Left colon (tissue), 2 donors: Measurements from ENCODE around the gene GPR35. TPM values are rescaled to one million over a fixed set of nuclear protein-coding genes. Genes with fewer than 3 reads are reported as not detected.
A peak's percentile ranks its signal among the peaks of the same experiment; 100 is the strongest.
"Not testable (repeated sequence)": the region's sequence is repeated elsewhere in the genome, so short reads cannot be mapped to it uniquely, and the experiment has no call there.

ENCODE experiments used
- ATAC-seq: fragments of 200-7000 bp; cut with Tn5 transposase; one replicate; pipeline ENCODE4 v1.9.1; 2020; ENCODE audit warnings: mild to moderate bottlenecking, moderate library complexity
- DNase-seq, 2 donors: peaks; one replicate each; pipeline ENCODE4 v3.0.0-alpha.2; 2020
- intact Hi-C, 2 donors: fragments of 100-400 bp; cut with DNase I in 1 of 2; cut with micrococcal nuclease in 1 of 2; formaldehyde crosslinking; loops; one replicate each; pipeline versions ENCODE4 v1.11.2 to v1.14.0; 2022; cut with DNase I, micrococcal nuclease
- total RNA-seq, 2 donors: library from RNA; stranded (reverse); fragmentation: NEBNext Ultra II Directional; extraction: Animal tissue kit (Norgen Biotek cat#: 25700); gene quantifications; one replicate each; pipeline ENCODE4 v1.2.1, GENCODE V29; 2021
- donor health status: DM: no; HTN: no; CAD: no.
- donor health status: DM: yes; HTN: yes; CAD: no.

GPR35 gene
- total RNA-seq, 2 donors from 2014 or later, result 67.5 to 84.3 TPM

DNA sequence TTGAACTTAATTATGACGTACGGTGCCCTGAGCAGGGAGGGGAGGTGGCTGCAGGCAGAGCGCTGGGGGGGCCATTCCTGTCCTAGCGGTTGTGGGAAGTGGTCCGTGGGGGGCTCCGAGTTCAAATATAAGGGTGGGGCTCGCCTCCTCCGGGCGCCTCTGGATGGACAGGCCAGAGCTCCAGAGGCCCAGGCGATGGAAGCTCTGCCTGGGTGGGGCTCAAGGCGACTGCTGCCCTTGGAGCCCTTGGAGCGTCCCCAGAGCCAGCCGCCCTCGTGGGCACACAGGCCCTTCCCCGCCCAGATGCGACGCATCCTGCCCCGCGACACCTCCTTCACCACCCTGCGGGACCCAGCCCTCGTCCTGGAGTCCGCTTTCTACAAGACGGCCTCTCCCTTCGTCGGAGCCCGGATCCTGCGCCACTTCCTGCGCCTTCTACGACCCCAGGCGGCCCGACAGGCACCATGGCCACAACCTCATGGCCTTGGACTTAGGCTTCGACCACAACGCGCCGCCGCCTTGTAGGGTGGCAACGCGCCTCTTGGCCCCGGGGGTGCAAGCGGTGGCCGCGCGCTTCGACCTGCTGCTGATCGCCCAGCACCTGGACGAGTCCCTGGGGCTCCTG, 46.9 kb downstream of the GPR35 start:
- DNase-seq, result no peak
- intact Hi-C loops, result no loop called here
- no peak for ATAC-seq

DNA sequence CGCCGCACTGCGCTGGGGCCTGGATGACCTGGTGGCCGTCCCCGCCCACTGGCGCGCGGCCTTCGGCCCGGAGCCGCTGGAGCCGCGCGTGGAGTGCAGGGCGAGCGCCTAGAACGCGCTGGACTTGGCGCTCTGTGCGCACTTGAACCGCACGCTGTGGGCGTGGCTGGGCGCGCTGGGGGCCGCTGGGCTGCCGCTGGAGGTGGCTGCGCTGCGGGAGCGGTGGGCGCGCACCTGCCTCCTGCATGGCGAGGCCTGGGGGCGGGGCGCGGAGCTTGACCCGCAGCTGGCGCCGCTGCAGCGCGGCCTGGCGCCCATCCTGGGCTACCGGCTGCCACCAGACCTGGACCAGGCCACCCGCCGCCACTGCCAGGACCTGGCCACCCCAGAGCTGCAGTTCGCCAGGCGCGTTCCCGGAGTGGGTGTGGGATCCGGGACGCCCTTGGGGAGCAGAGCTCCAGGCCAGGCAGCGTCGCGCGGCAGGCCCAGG, 47.5 kb downstream of the GPR35 start:
- intact Hi-C loops, result no loop called here
- ATAC-seq (no peak), DNase-seq (no peak)

DNA sequence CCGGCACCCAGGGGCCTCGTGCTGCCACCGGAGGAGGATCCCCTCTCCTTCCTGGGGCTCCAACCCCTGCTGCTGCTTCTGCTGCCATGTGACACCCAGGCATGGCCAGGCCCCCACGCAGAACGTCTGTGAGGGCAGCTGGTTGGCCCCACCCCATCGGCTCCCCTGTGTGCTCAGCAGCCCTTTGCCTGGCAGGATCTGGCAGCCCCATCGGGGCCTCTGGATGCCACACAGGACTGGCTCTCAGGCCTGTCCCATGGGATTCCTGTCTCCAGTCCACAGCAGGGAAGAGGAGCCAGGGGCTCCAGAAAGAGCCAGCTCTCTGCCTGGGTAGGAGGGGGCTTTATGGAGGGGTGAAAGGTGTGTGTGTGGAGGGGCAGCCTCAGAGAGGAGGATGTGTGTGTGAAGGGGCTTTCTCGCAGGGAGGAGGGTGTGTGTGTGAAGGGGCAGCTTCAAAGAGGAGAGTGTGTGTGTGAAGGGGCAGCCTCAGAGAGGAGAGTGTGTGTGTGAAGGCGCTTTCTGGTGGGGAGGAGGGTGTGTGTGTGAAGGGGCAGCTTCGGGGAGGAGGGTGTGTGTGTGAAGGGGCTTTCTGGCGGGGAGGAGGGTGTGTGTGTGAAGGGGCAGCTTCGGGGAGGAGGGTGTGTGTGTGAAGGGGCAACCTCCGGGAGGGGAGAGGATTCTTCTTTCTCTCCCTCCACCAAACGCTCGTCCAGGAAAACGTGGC, 49.3 kb downstream of the GPR35 start:
- DNase-seq, ATAC-seq, intact Hi-C loops: not testable (repeated sequence)

- peak; percentile 46 for ATAC-seq
- DNase-seq, intact Hi-C loops: not testable (repeated sequence)
Observed at GRCh38 chr2:240675345-240675744, 50.1 kb downstream of the GPR35 start.

DNA sequence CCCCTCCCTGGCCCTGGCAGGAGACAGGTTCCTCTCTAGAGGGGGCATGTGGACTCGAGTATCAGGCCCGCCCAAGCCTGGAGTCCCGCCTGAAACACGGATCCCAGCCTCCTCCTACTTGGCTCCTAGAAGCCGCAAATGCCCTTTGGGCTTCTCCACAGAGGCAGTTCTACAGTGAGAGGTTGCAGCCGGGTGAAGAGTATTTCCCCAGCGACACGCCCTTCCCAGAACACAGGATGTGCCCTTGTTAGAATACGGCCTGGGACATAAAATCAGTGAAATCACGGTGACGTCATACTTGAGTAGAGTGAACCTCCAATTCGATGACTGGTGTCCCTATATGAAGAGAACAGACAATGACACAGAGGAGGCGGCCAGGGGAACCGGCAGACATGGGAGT, 52.8 kb downstream of the GPR35 start:
- intact Hi-C loops, result not testable (repeated sequence)

GRCh38 chr2:240678909-240679308, 53.6 kb downstream of the GPR35 start:
- DNase-seq, ATAC-seq, intact Hi-C loops: not testable (repeated sequence)

More for the DNA sequence above, 52.8 kb downstream of the GPR35 start:
- peak; percentile 55 for ATAC-seq
- DNase-seq, result not testable (repeated sequence)

- peak; percentile 82 for ATAC-seq
- DNase-seq, intact Hi-C loops: not testable (repeated sequence)
Observed at GRCh38 chr2:240680185-240680584, 54.9 kb downstream of the GPR35 start.

Other genes with a start within 250 kb of the GPR35 start
- 10 to 100 TPM; 10.4 to 20.0 TPM for gene GPC1, start 189.8 kb upstream of the GPR35 start, total RNA-seq
- gene ANKMY1, start 67.5 kb upstream of the GPR35 start, total RNA-seq, result 10 to 100 TPM; 18.5 to 19.9 TPM
- 1 to 10 TPM; 4.1 to 6.0 TPM for gene DUSP28, start 65.1 kb upstream of the GPR35 start, total RNA-seq
- 100 to 1,000 TPM in 1 of 2 donors, 10 to 100 TPM in 1; 91.4 to 107 TPM for gene RNPEPL1, start 57.0 kb upstream of the GPR35 start, total RNA-seq
- gene CAPN10, start 38.7 kb upstream of the GPR35 start, total RNA-seq, result 10 to 100 TPM; 33.6 to 36.1 TPM
- gene AQP12B, start 57.4 kb downstream of the GPR35 start, total RNA-seq, result 1 to 10 TPM in 1 of 2 donors, under 1 TPM in 1; 0.85 to 2.4 TPM
- gene AQP12A, start 66.4 kb downstream of the GPR35 start, total RNA-seq, result 1 to 10 TPM in 1 of 2 donors, under 1 TPM in 1; 0.92 to 4.0 TPM
- gene KIF1A, start 194.7 kb downstream of the GPR35 start, total RNA-seq, result 1 to 10 TPM; 2.1 to 2.2 TPM
- gene AGXT, start 243.3 kb downstream of the GPR35 start, total RNA-seq, result 1 to 10 TPM in 1 of 2 donors, under 1 TPM in 1; 0.59 to 3.0 TPM